OCI-LY3 (cell line): ENCODE data around the gene RHBDL3.

Experiments
- EZH2phosphoT487 ChIP-seq: fragments of 200-600 bp; shearing (Covaris generic); IDR thresholded peaks from 2 replicates; pipeline ENCODE4 v1.6.1; 2018; ENCODE audit warnings: antibody characterized with exemption, mixed run types, low read depth
- TF ChIP-seq, protein P1 (sequence below): fragments of 200-600, 300-600 bp; sonication (generic); IDR thresholded peaks from 2 replicates; pipeline ENCODE4 v1.5.1; 2014; ENCODE audit warnings: antibody characterized with exemption, low read length, low read depth

DNA sequence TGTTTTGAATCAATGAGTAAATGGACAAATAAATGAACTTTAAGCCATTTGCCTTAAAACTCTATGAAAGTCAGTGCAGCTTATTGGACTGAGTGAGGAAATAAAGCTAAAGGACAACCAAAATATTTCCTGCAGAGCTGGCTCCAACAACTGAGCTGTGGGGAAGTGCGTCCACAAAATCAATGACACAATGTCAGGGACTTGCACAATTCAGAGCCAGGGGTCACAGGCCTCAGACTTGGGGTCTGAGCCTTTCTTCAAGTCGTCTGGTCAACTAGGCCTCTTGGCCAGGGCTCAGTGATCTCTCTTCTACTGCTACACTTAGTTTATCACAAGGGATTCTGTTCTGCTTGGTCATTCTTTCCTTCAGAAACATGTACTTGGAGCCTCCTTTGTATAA lies 26.2 kb upstream of the RHBDL3 start:
- TF ChIP-seq, protein P1, sequence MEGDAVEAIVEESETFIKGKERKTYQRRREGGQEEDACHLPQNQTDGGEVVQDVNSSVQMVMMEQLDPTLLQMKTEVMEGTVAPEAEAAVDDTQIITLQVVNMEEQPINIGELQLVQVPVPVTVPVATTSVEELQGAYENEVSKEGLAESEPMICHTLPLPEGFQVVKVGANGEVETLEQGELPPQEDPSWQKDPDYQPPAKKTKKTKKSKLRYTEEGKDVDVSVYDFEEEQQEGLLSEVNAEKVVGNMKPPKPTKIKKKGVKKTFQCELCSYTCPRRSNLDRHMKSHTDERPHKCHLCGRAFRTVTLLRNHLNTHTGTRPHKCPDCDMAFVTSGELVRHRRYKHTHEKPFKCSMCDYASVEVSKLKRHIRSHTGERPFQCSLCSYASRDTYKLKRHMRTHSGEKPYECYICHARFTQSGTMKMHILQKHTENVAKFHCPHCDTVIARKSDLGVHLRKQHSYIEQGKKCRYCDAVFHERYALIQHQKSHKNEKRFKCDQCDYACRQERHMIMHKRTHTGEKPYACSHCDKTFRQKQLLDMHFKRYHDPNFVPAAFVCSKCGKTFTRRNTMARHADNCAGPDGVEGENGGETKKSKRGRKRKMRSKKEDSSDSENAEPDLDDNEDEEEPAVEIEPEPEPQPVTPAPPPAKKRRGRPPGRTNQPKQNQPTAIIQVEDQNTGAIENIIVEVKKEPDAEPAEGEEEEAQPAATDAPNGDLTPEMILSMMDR: no peak
- no peak for TF ChIP-seq EZH2phosphoT487
